ENCODE results near the gene WFDC2.

The WFDC2 gene

DNA sequence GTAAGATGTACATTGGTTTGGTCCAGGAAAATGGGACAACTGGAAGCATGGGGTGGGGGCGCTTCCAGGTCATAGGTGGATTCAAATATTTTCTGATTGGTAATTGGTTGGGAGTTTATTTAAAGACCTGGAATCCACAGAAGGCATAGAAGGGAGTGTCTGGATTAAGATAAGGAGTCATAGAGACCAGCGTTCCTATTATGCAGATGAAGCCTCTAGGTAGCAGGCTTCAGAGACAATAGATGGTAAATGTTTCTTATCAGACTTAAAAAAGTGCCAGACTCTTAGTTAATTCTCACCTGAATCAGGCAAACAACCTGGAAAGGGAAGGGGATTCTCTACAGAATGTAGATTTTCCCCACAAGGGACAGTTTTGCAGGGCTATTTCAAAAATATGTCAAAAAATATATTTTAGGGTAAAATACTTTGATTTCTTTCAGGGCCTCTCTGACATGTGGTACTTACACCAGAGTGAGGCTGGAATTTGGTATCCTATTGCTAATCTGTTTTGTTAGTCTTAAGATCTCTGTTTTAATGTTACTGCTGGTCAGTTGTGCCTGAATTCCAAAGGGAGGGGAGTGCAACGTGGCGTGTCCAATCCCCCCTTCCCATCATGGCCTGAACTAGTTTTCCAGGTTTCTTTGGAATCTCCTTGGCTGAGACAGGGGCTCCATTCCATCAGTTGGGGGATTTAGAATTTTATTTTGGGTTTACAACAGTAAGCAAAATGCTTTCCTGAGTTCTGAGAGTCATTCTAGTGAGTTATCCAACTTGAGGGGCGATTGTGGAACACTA lies 28.5 kb upstream of the WFDC2 start:
- H3K27me3 Mint-ChIP-seq: peaks cover 3% of the 10 kb centered on the region
- no peak overlapping the region for H3K27ac Mint-ChIP-seq
- DNase-seq (ENCODE audit: low spot score in 2 of 2) (no peak), ATAC-seq (ENCODE audit: low read depth) (no peak)
- no peaks in the 10 kb centered on the region for H3K9me3 Mint-ChIP-seq
- H3K4me3 Mint-ChIP-seq: no peak overlapping the region
- H3K36me3 Mint-ChIP-seq: no peaks in the 10 kb centered on the region
- H3K4me1 Mint-ChIP-seq: peaks cover 6% of the 10 kb centered on the region

DNA sequence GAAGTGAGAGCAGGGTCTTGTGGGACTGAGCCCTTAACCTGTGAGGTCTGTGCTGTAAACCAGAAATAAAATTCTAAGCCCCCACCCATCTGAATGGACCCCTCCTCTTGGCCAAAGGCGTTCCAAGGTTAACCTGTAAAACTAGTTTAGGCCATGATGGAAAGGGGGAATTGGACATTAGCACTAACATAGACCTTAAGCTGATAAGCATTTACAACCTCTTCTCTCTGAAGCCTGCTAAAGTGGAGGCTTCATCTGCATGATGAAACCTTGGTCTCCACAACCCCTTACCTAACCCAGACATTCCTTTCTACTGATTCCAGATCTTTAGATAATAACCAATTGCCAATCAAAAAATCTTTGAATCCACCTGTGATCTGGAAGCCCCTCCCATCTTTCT lies 27.8 kb upstream of the WFDC2 start:
- no peak overlapping the region for H3K27ac Mint-ChIP-seq
- ATAC-seq (ENCODE audit: low read depth): no peak
- peaks cover 3% of the 10 kb centered on the region for H3K27me3 Mint-ChIP-seq
- H3K4me1 Mint-ChIP-seq: peaks cover 5% of the 10 kb centered on the region
- H3K4me3 Mint-ChIP-seq: no peak overlapping the region
- no peaks in the 10 kb centered on the region for H3K36me3 Mint-ChIP-seq
- DNase-seq (ENCODE audit: low spot score in 2 of 2): no peak
- H3K9me3 Mint-ChIP-seq: no peaks in the 10 kb centered on the region

DNA sequence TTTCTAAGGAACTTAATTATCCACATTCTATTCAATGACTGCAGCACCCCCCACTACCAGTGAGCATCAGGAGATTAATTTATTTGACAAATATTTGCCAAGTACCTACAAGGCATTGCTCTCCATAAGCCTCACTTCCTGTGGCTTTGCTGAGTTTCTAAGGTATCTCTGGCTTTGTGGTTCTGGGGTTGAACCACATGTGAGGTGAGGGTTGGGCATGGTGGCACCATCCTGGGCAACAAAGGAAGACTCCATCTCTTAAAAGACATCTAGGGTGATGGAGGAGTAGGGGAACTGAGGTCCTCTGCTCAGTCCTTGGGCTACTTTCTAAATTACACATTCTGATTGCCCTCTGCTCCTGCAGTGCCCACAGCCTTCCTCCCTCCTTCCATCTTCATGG lies 25.5 kb upstream of the WFDC2 start:
- Mint-ChIP-seq H3K4me1 (peaks cover 3% of the 10 kb centered on the region), H3K27me3 (peaks cover 3% of the 10 kb centered on the region), H3K36me3 (peaks cover 4% of the 10 kb centered on the region), H3K27ac (no peak overlapping the region), H3K4me3 (no peak overlapping the region), H3K9me3 (no peaks in the 10 kb centered on the region)
- DNase-seq (ENCODE audit: low spot score in 2 of 2) (no peak), ATAC-seq (ENCODE audit: low read depth) (no peak)

DNA sequence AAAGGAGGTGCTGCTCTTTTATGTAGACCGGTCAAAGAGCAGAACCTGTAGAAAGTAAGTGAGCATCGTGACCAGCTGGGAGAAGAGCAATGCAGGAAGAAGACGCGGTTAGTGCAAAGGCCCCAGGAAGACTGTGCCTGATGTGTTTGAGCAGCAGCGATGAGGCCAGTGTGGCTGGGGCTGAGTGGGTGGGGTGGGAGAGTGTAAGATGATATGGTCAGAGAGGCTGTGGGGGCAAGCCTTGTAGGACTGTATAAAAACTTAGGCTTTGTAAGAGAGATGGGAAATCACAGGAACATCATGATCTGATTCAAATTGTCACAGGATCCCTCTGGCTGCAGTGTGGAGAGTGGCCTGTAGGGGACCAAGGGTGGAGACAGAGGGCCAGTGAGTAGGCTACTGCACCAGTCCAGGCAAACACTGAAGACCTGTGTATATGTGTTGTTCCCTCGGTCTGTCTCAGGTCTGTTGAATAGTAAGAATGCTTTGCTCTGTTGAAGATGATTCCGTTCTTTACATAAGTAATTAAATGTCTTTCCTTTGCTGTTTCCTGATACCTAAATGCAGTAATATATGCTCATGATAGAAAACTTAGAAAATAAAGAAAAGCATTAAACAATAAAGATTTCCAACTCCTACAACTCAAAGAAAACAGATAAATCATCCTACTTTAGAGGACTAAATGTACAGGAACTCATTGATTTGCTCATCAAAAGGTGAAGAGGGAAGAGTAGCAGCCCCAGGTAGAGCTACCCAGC lies 23.6 kb upstream of the WFDC2 start:
- Mint-ChIP-seq H3K27ac (no peak overlapping the region), H3K9me3 (no peaks in the 10 kb centered on the region), H3K4me1 (peaks cover 6% of the 10 kb centered on the region), H3K27me3 (peaks cover 3% of the 10 kb centered on the region), H3K36me3 (peaks cover 4% of the 10 kb centered on the region), H3K4me3 (no peak overlapping the region)
- DNase-seq (ENCODE audit: low spot score in 2 of 2) (no peak), ATAC-seq (ENCODE audit: low read depth) (peak; percentile 44)

DNA sequence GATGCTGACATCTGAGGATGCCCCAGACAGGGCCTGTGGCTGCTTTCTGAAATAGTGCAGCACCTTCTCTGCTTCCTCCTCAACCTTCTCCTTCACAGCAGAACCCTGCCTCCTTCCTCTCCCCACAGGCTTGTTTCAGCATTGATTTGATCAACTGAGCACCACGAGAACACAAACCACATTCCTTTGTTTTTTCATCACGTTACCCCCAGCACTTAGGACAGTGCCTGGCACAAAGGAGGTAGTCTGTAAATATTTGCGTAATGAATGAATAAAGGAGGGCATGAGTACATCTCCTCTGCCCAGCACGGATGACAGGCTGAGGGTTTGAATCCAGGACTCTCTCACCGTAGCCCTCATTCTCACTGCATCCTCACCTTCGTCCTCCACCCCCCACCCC lies 21.3 kb upstream of the WFDC2 start:
- peaks cover 18% of the 10 kb centered on the region for H3K4me1 Mint-ChIP-seq
- ATAC-seq (ENCODE audit: low read depth): no peak
- peaks cover 4% of the 10 kb centered on the region for H3K36me3 Mint-ChIP-seq
- no peaks in the 10 kb centered on the region for H3K9me3 Mint-ChIP-seq
- H3K27me3 Mint-ChIP-seq: peaks cover 3% of the 10 kb centered on the region
- DNase-seq (ENCODE audit: low spot score in 2 of 2): no peak
- H3K4me3 Mint-ChIP-seq: no peak overlapping the region
- no peak overlapping the region for H3K27ac Mint-ChIP-seq

DNA sequence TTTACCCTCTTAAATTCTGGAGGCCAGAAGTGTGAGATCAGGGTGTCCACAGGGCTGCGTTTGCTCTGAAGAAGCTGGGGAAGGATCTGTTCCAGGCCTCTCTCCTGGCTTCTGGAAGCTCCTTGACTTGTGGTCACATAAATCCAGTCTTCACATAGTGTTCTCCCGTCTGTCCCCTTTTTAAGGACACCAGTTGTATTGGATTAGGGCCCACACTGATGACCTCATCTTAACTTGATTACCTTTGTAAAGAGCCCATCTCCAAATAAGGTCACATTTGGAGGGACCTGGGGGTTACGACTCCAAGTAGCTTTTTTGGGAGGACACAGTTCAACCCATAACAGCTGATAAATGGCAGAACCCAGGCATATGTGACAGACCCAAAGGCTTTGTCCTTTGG lies 20.0 kb upstream of the WFDC2 start:
- H3K36me3 Mint-ChIP-seq: peaks cover 4% of the 10 kb centered on the region
- peaks cover 18% of the 10 kb centered on the region for H3K4me1 Mint-ChIP-seq
- no peak overlapping the region for H3K4me3 Mint-ChIP-seq
- DNase-seq (ENCODE audit: low spot score in 2 of 2) (no peak), ATAC-seq (ENCODE audit: low read depth) (no peak)
- H3K27ac Mint-ChIP-seq: no peak overlapping the region
- no peaks in the 10 kb centered on the region for H3K9me3 Mint-ChIP-seq
- peaks cover 3% of the 10 kb centered on the region for H3K27me3 Mint-ChIP-seq

DNA sequence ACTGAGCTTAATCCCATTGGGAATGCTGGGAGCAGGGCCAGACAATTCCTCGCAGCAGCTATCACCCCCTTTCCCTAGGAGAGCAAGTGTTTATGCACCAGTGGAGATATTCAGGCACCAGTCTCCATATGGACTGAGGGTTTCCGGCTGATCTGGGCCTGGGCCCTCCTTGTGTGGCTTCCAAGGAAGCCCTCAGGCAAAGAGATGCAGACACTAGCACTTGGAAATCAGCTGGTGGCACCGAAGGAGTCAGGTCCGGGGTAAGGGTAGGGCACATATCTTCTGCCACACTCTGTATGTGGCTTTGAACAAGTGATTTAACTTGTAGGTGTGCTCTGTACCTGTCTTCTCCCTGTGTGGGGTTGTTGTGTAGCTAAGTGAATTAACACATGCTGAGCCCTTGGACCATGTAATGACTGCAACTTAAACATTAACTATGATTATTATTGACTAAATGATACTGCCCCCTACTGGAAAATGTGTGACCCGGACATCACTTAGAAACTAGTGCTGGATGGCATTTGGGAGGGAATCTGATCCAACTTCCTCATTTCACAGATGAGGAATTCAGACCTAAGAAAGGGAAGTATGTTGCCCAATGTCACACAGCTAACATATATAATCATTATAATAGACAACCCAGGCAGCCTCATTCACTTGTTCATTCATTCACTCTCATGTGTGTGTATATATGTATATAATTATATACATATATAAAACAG lies 19.3 kb upstream of the WFDC2 start:
- no peak for DNase-seq (ENCODE audit: low spot score in 2 of 2)
- no peak overlapping the region for H3K4me3 Mint-ChIP-seq

DNA sequence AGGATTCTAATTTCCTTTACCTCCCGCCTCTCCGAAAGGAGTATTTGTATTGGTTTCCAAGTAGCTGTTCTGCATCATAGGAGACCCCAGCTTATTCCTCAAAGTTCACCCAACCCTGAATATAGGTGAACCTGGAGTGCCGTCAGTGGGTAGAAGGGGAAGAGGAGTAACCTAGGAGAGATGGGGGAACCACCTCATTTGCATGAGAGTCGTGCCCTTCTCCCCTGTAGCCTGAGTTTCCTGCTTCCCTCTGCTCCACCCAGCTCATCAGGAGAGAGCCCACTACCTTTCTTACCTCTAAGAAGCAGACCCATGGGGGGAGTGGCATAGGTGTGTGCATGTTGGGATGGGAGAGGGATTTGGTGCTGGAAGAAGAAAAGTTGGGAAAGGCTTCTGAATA lies 17.3 kb upstream of the WFDC2 start:
- H3K27ac Mint-ChIP-seq: no peak overlapping the region
- peaks cover 4% of the 10 kb centered on the region for H3K36me3 Mint-ChIP-seq
- H3K4me1 Mint-ChIP-seq: peaks cover 15% of the 10 kb centered on the region
- H3K9me3 Mint-ChIP-seq: no peaks in the 10 kb centered on the region
- H3K4me3 Mint-ChIP-seq: no peak overlapping the region
- ATAC-seq (ENCODE audit: low read depth): peak; percentile 69
- H3K27me3 Mint-ChIP-seq: peaks cover 2% of the 10 kb centered on the region
- no peak for DNase-seq (ENCODE audit: low spot score in 2 of 2)

More for the DNA sequence above, 19.3 kb upstream of the WFDC2 start:
- Mint-ChIP-seq H3K27me3 (peaks cover 3% of the 10 kb centered on the region), H3K9me3 (no peaks in the 10 kb centered on the region), H3K27ac (no peak overlapping the region), H3K36me3 (peaks cover 4% of the 10 kb centered on the region), H3K4me1 (peaks cover 18% of the 10 kb centered on the region)
- peak; percentile 79 for ATAC-seq (ENCODE audit: low read depth)

DNA sequence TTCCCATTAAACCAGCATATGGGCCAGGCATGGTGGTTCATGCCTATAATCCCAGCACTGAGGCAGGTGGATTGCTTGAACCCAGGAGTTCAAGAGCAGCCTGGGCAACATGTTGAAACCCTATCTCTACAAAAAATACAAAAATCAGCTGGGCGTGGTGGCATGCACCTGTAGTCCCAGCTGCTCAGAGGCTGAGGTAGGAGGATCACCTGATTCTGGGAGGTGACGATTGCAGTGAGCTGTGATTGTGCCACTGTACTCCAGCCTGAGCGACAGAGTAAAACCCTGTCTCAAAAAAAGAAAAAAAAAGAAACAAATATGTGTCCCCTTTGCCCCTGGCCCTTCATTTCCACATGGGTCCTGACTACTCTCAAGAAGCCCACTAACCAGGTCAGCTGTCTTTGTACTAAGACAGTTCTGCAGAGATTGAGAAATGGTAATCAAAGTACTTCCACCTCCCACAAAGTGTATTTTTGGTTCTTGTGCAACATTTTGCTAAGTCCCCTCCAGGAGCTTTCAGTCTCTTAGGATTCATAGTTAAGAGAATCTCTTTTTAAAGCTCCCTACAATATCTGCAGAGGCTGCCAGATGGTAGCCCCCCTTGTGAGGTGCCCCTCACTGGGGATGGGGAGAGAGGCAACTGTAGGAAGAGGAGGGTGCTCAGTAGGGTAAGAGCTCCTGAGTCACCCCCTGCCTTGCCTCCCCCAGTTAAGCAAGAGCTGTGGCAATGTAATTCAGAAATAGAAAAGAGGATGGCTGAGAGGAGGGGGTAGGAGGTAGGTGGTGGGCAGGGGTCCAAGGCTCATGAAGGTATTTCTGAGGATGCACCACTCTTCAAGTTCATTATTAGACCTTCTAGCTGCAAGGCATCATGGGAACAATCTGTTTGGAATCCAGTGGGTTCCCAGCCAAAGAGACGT lies 16.5 kb upstream of the WFDC2 start:
- H3K4me3 Mint-ChIP-seq: no peak overlapping the region

DNA sequence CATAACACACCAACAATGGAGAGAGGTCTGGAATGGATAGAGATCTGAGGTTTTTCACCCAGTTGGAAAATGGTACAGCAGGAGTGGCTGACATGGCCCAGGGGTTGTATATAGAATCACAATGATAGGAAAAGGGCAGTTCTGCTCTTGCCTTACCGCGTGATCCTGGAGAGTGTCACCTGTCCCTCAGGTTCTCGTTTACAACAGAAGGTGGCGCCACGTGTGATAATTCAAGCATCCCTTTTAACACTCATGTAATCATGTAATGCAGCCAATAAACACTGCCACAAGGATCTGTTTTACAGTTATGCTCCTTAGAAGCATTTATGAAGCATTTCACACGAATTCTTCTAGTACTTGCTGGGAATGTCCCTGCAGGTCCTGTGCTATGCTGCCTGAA lies 12.9 kb upstream of the WFDC2 start:
- Mint-ChIP-seq H3K4me1 (peaks cover 12% of the 10 kb centered on the region), H3K4me3 (no peak overlapping the region), H3K27me3 (peaks cover 2% of the 10 kb centered on the region), H3K27ac (no peak overlapping the region), H3K9me3 (no peaks in the 10 kb centered on the region), H3K36me3 (peaks cover 2% of the 10 kb centered on the region)
- ATAC-seq (ENCODE audit: low read depth) (peak; percentile 32), DNase-seq (ENCODE audit: low spot score in 2 of 2) (no peak)

More for the DNA sequence above, 16.5 kb upstream of the WFDC2 start:
- H3K27ac Mint-ChIP-seq: no peak overlapping the region
- ATAC-seq (ENCODE audit: low read depth): no peak
- peaks cover 2% of the 10 kb centered on the region for H3K27me3 Mint-ChIP-seq
- peaks cover 5% of the 10 kb centered on the region for H3K36me3 Mint-ChIP-seq
- DNase-seq (ENCODE audit: low spot score in 2 of 2): no peak
- H3K9me3 Mint-ChIP-seq: no peaks in the 10 kb centered on the region
- H3K4me1 Mint-ChIP-seq: peaks cover 15% of the 10 kb centered on the region

DNA sequence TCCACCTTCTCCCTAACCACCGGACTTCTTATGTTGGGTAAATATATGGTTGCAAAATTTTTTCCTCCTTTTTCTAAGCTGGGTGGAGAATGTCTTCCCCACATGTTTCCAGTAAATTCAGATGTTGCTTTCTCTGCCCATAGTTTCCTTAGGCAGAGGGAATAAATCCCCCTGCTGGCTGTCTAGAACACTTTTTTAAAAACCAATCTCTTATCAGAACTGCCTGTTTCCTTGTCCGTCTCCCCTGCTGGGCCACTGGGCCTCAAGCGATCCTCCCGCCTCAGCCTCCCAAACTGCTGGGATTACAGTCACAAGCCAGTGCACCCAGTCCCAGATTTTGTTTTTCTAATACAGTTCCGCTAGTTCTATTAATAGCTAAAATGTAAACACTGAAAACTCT lies 9.9 kb upstream of the WFDC2 start:
- Mint-ChIP-seq H3K27me3 (peaks cover 2% of the 10 kb centered on the region), H3K4me3 (no peak overlapping the region), H3K27ac (no peak overlapping the region), H3K9me3 (no peaks in the 10 kb centered on the region), H3K4me1 (no peaks in the 10 kb centered on the region), H3K36me3 (peaks cover 2% of the 10 kb centered on the region)
- no peak for DNase-seq (ENCODE audit: low spot score in 2 of 2)
- no peak for ATAC-seq (ENCODE audit: low read depth)

DNA sequence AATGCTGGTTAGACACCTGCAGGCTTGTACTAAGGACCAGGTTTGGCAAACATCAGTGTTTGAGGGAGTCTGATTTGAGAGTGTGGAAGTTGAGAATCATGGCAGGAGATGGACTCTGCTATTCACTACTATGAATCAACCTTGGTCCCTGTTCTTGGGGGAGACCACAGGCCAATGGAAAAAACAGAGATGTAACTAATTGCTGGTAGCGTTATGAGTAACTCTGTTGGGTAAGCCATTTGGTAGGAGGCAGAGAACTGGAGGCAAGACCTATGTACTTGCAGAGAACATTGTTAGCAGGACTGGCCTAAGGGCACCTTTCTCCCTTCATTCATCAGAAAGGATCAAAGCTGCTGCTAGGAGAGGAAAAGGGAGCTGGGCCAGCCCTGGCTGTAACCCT lies 8.3 kb upstream of the WFDC2 start:
- H3K27ac Mint-ChIP-seq: no peak overlapping the region
- no peaks in the 10 kb centered on the region for H3K9me3 Mint-ChIP-seq
- peaks cover 2% of the 10 kb centered on the region for H3K36me3 Mint-ChIP-seq
- H3K27me3 Mint-ChIP-seq: peaks cover 2% of the 10 kb centered on the region
- DNase-seq (ENCODE audit: low spot score in 2 of 2) (no peak), ATAC-seq (ENCODE audit: low read depth) (no peak)
- H3K4me3 Mint-ChIP-seq: no peak overlapping the region
- no peaks in the 10 kb centered on the region for H3K4me1 Mint-ChIP-seq

DNA sequence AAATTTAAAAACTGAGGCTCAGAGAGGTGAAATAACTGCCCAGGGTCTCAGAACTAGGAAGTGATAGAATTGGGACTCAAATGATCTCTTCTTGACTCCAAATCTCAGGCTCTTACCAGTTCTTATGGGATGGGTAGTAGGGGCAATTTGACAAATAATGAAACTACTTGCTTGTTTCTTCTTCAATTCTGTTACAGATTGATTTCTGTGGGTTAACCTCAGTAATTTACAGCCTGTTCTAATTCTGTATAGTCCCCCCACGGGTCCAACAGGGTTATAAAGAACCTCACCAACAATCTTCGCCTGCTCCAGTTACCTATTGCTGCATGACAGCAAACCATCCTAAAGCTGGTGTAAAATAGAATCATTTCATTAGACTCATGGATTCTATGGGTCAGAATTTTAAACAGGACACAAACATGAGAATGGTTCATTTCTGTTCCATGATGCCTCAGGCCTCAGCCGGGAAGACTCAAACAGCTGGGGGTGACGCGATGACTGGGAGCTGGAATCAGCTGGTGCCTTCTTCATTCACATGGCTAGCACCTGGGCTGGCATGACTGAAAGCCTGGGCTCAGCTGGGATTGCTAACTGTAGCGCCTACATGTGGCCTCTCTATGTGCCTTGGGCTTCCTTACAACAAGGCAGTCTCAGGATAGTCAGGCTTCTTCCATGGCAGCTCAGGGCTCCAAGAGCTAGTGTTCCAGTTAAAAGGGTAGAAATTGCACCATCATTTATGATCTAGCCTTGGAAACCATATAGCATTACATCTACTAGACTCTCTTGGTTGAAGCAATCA lies 6.6 kb upstream of the WFDC2 start:
- H3K9me3 Mint-ChIP-seq: no peaks in the 10 kb centered on the region
- ATAC-seq (ENCODE audit: low read depth) (no peak), DNase-seq (ENCODE audit: low spot score in 2 of 2) (no peak)
- H3K4me1 Mint-ChIP-seq: no peaks in the 10 kb centered on the region
- H3K36me3 Mint-ChIP-seq: no peaks in the 10 kb centered on the region
- no peak overlapping the region for H3K27ac Mint-ChIP-seq
- H3K27me3 Mint-ChIP-seq: peaks cover 2% of the 10 kb centered on the region
- H3K4me3 Mint-ChIP-seq: no peak overlapping the region

Data from memory B cell (primary cell).